CD4-positive, alpha-beta memory T cell (primary cell): ENCODE measurements around the gene ARL10. TPM values are rescaled to one million over a fixed set of nuclear protein-coding genes. Genes with fewer than 3 reads are reported as not detected.

Experiments
- CTCF ChIA-PET: fragments of 350-600 bp; sonication (Branson Sonifier 250); formaldehyde crosslinking; loops from one replicate; lab custom pipeline; 2021; ENCODE audit warnings: inconsistent platforms; ENCODE audit not compliant: partially characterized antibody; lab: Charles Lee
- POLR2A ChIA-PET: fragments of 350-600 bp; sonication (Branson Sonifier 250); formaldehyde crosslinking; loops from one replicate; lab custom pipeline; 2021; ENCODE audit not compliant: partially characterized antibody; lab: Charles Lee
- DNase-seq, 5 donors: peaks; one replicate each; pipeline versions ENCODE4 v3.0.0 to v3.0.0-alpha.2; 2020 to 2022; ENCODE audit warnings: mixed read lengths in 1 of 5
- H3K27ac ChIP-seq: one replicate; pipeline ENCODE4 v1.7.0; 2013; ENCODE audit warnings: low read depth, low read length
- H3K27me3 ChIP-seq: 2 replicates; pipeline ENCODE4 v1.7.0; 2013; ENCODE audit warnings: mild to moderate bottlenecking, low read length, moderate library complexity; ENCODE audit not compliant: insufficient read depth
- H3K36me3 ChIP-seq: 2 replicates; pipeline ENCODE4 v1.7.0; 2013; ENCODE audit warnings: mild to moderate bottlenecking, low read length, moderate library complexity; ENCODE audit not compliant: insufficient read depth
- H3K4me1 ChIP-seq: 2 replicates; pipeline ENCODE4 v1.7.0; 2013; ENCODE audit warnings: mild to moderate bottlenecking, low read length, moderate library complexity; ENCODE audit not compliant: insufficient read depth
- H3K4me3 ChIP-seq, 2 donors: one replicate each; pipeline ENCODE4 v1.7.0; 2013; ENCODE audit warnings: low read length in 2 of 2, mild to moderate bottlenecking in 1 of 2
- H3K9me3 ChIP-seq, 2 donors: one replicate each; pipeline ENCODE4 v1.7.0; 2013; ENCODE audit warnings: low read length in 2 of 2, control low read depth in 1 of 2; ENCODE audit not compliant: control insufficient read depth in 1 of 2
- H3K27ac Mint-ChIP-seq, 7 donors: one replicate each; pipeline ENCODE4 v1.8.0; 2020 to 2021; ENCODE audit warnings: mixed read lengths in 7 of 7, mild to moderate bottlenecking in 6 of 7, inconsistent platforms in 3 of 7, moderate library complexity in 3 of 7
- H3K27me3 Mint-ChIP-seq, 2 donors: one replicate each; pipeline ENCODE4 v1.8.0; 2020 to 2021; ENCODE audit warnings: mixed read lengths in 2 of 2
- H3K36me3 Mint-ChIP-seq, 2 donors: one replicate each; pipeline ENCODE4 v1.8.0; 2020 to 2021; ENCODE audit warnings: mixed read lengths in 2 of 2, inconsistent platforms in 1 of 2, mild to moderate bottlenecking in 1 of 2
- H3K4me1 Mint-ChIP-seq, 4 donors: one replicate each; pipeline ENCODE4 v1.8.0; 2020 to 2021; ENCODE audit warnings: mixed read lengths in 4 of 4, mild to moderate bottlenecking in 1 of 4
- H3K4me3 Mint-ChIP-seq, 8 donors: one replicate each; pipeline ENCODE4 v1.8.0; 2020 to 2021; ENCODE audit warnings: mixed read lengths in 8 of 8, mild to moderate bottlenecking in 7 of 8, moderate library complexity in 6 of 8, inconsistent platforms in 3 of 8
- H3K9me3 Mint-ChIP-seq, 8 donors: one replicate each; pipeline ENCODE4 v1.8.0; 2020 to 2021; ENCODE audit warnings: mixed read lengths in 8 of 8, mild to moderate bottlenecking in 5 of 8, inconsistent platforms in 3 of 8, moderate library complexity in 1 of 8
- intact Hi-C: fragments of 100-400 bp; cut with micrococcal nuclease; formaldehyde crosslinking; loops from one replicate; pipeline ENCODE4 v1.15.1; 2023
- polyA plus RNA-seq, 2 donors: library from polyadenylated mRNA; unstranded; fragments of 300-500 nt; fragmentation: Illumina TruSeq; gene quantifications; one replicate each; pipeline ENCODE4 v1.2.3, GENCODE V29; 2021
- total RNA-seq, 2 experiments: library from RNA; stranded (reverse); gene quantifications; one replicate each; pipeline ENCODE4 v1.2.3, GENCODE V29; 2021

ARL10 gene
- total and polyA plus RNA-seq, 4 experiments from 2014 or later: 0.60 to 17.9 (median 7.9) TPM

GRCh38 chr5:176389135-176390123 lies 24.1 kb downstream of the ARL10 start:
- intact Hi-C loops: loop anchor here (1.0 kb wide), 4 partner anchors 27 to 258 kb away; partner anchors contain the start of genes CLTB, FAF2, RNF44 and TSPAN17
- H3K27me3 ChIP-seq: no peaks in the 10 kb centered on the region
- Mint-ChIP-seq H3K27ac (peak overlapping the region; percentile 96 to 100 (median 100)), H3K9me3 (peaks cover 0 to 1% (median 0%) of the 10 kb centered on the region in 8 donors), H3K36me3 (peaks cover 12 to 63% of the 10 kb centered on the region in 2 donors), H3K4me1 (peaks cover 17 to 45% (median 30%) of the 10 kb centered on the region in 4 donors), H3K27me3 (no peaks in the 10 kb centered on the region), H3K4me3 (peak overlapping the region; percentile 95 to 100 (median 97))
- peaks cover 27% of the 10 kb centered on the region for H3K36me3 ChIP-seq
- DNase-seq: no peak
- H3K27ac ChIP-seq: peak overlapping the region; percentile 91
- no peaks in the 10 kb centered on the region for H3K9me3 ChIP-seq
- CTCF ChIA-PET: interaction anchor here (0.7 to 1.3 kb wide), 2 partner anchors 26 to 101 kb away, joined by 3 to 4 read pairs; no protein-coding TSS in a partner anchor
- peaks cover 33% of the 10 kb centered on the region for H3K4me1 ChIP-seq
- peak overlapping the region; percentile 73 to 99 for H3K4me3 ChIP-seq
- POLR2A ChIA-PET: interaction anchor here (0.8 to 2.5 kb wide), 17 partner anchors 8 to 271 kb away, joined by 3 to 40 read pairs (median 5); partner anchors contain the start of genes CLTB, FAF2, KIAA1191 and RNF44

- no peaks in the 10 kb centered on the region for H3K9me3 ChIP-seq
- Mint-ChIP-seq H3K4me3 (no peak overlapping the region), H3K4me1 (peaks cover 15 to 33% (median 24%) of the 10 kb centered on the region in 4 donors), H3K27ac (peak overlapping the region in 4 of 7 donors; percentile 25 to 96 (median 58)), H3K27me3 (no peaks in the 10 kb centered on the region), H3K9me3 (peaks cover 0 to 1% (median 0%) of the 10 kb centered on the region in 8 donors), H3K36me3 (peaks cover 8 to 53% of the 10 kb centered on the region in 2 donors)
- H3K27me3 ChIP-seq: no peaks in the 10 kb centered on the region
- DNase-seq: no peak
- ChIA-PET POLR2A (interaction anchor here (1.0 to 1.9 kb wide), 3 partner anchors 29 to 146 kb away, joined by 3 to 5 read pairs (median 3); partner anchors contain the start of gene RNF44), CTCF (interaction anchor here (0.6 to 1.4 kb wide), 4 partner anchors 39 to 541 kb away, joined by 3 read pairs; no protein-coding TSS in a partner anchor)
- intact Hi-C loops: no loop called here
- H3K27ac ChIP-seq: no peak overlapping the region
- peaks cover 30% of the 10 kb centered on the region for H3K4me1 ChIP-seq
- no peak overlapping the region for H3K4me3 ChIP-seq
- H3K36me3 ChIP-seq: peaks cover 11% of the 10 kb centered on the region
Observed at GRCh38 chr5:176391479-176391878, 26.2 kb downstream of the ARL10 start.

- CTCF ChIA-PET: interaction anchor here (0.6 to 1.4 kb wide), 2 partner anchors 268 to 540 kb away, joined by 3 read pairs; no protein-coding TSS in a partner anchor
- intact Hi-C loops: no loop called here
- H3K27ac Mint-ChIP-seq: peak overlapping the region in 4 of 7 donors; percentile 48 to 96 (median 70)
Observed at GRCh38 chr5:176391999-176392398, 26.7 kb downstream of the ARL10 start.

GRCh38 chr5:176392526-176392925 lies 27.2 kb downstream of the ARL10 start:
- Mint-ChIP-seq H3K4me3 (no peak overlapping the region), H3K4me1 (peaks cover 9 to 23% (median 15%) of the 10 kb centered on the region in 4 donors), H3K27me3 (no peaks in the 10 kb centered on the region), H3K27ac (peak overlapping the region in 2 of 7 donors; percentile 55 to 96), H3K9me3 (peaks cover 0 to 1% (median 0%) of the 10 kb centered on the region in 8 donors), H3K36me3 (peaks cover 10 to 53% of the 10 kb centered on the region in 2 donors)
- H3K4me1 ChIP-seq: peaks cover 19% of the 10 kb centered on the region
- POLR2A ChIA-PET: no interaction called here
- no peak for DNase-seq
- peaks cover 9% of the 10 kb centered on the region for H3K36me3 ChIP-seq
- CTCF ChIA-PET: interaction anchor here (1.1 kb wide), 1 partner anchor 100 kb away, joined by 3 read pairs; no protein-coding TSS in a partner anchor
- H3K27ac ChIP-seq: no peak overlapping the region
- no peak overlapping the region for H3K4me3 ChIP-seq
- intact Hi-C loops: no loop called here
- H3K9me3 ChIP-seq: no peaks in the 10 kb centered on the region
- no peaks in the 10 kb centered on the region for H3K27me3 ChIP-seq

More at GRCh38 chr5:176391999-176392398, 26.7 kb downstream of the ARL10 start:
- Histone ChIP-seq H3K4me1 (peaks cover 24% of the 10 kb centered on the region), H3K9me3 (no peaks in the 10 kb centered on the region), H3K4me3 (no peak overlapping the region), H3K36me3 (peaks cover 9% of the 10 kb centered on the region), H3K27ac (no peak overlapping the region), H3K27me3 (no peaks in the 10 kb centered on the region)
- Mint-ChIP-seq H3K27me3 (no peaks in the 10 kb centered on the region), H3K36me3 (peaks cover 8 to 54% of the 10 kb centered on the region in 2 donors), H3K9me3 (peaks cover 0 to 1% (median 0%) of the 10 kb centered on the region in 8 donors), H3K4me3 (no peak overlapping the region), H3K4me1 (peaks cover 12 to 28% (median 20%) of the 10 kb centered on the region in 4 donors)
- POLR2A ChIA-PET: interaction anchor here (1.0 to 1.9 kb wide), 2 partner anchors 30 to 146 kb away, joined by 3 to 5 read pairs; partner anchors contain the start of gene RNF44
- no peak for DNase-seq

GRCh38 chr5:176394096-176394495 lies 28.8 kb downstream of the ARL10 start:
- no peak overlapping the region for H3K4me3 Mint-ChIP-seq
- CTCF ChIA-PET: interaction anchor here (0.5 to 1.6 kb wide), 2 partner anchors 14 to 266 kb away, joined by 3 to 4 read pairs; no protein-coding TSS in a partner anchor
- no peak for DNase-seq

GRCh38 chr5:176394881-176395675 lies 29.8 kb downstream of the ARL10 start:
- Mint-ChIP-seq H3K27ac (no peak overlapping the region), H3K27me3 (no peaks in the 10 kb centered on the region), H3K36me3 (peaks cover 10 to 46% of the 10 kb centered on the region in 2 donors), H3K4me1 (no peaks in the 10 kb centered on the region), H3K9me3 (no peaks in the 10 kb centered on the region), H3K4me3 (no peak overlapping the region)
- no peaks in the 10 kb centered on the region for H3K9me3 ChIP-seq
- no peak overlapping the region for H3K27ac ChIP-seq
- ChIA-PET CTCF (interaction anchor here (1.6 kb wide), 1 partner anchor 265 kb away, joined by 3 read pairs; no protein-coding TSS in a partner anchor), POLR2A (no interaction called here)
- peaks cover 2% of the 10 kb centered on the region for H3K4me1 ChIP-seq
- no peak overlapping the region for H3K4me3 ChIP-seq
- H3K27me3 ChIP-seq: no peaks in the 10 kb centered on the region
- intact Hi-C loops: no loop called here
- H3K36me3 ChIP-seq: peaks cover 9% of the 10 kb centered on the region
- no peak for DNase-seq

More at GRCh38 chr5:176394096-176394495, 28.8 kb downstream of the ARL10 start:
- Histone ChIP-seq H3K9me3 (no peaks in the 10 kb centered on the region), H3K27me3 (no peaks in the 10 kb centered on the region), H3K27ac (no peak overlapping the region), H3K36me3 (peaks cover 9% of the 10 kb centered on the region), H3K4me1 (peaks cover 11% of the 10 kb centered on the region), H3K4me3 (no peak overlapping the region)
- Mint-ChIP-seq H3K36me3 (peaks cover 10 to 50% of the 10 kb centered on the region in 2 donors), H3K4me1 (peaks cover 3 to 8% (median 5%) of the 10 kb centered on the region in 4 donors), H3K27me3 (no peaks in the 10 kb centered on the region), H3K9me3 (no peaks in the 10 kb centered on the region), H3K27ac (no peak overlapping the region)
- POLR2A ChIA-PET: interaction anchor here (0.9 kb wide), 1 partner anchor 32 kb away, joined by 3 read pairs; the partner anchor contains the start of gene KIAA1191
- intact Hi-C loops: no loop called here
